Ascending aorta (tissue), 2 donors: ENCODE results near the gene KLRD1. TPM values are rescaled to one million over a fixed set of nuclear protein-coding genes. Genes with fewer than 3 reads are reported as not detected.
"Not testable (repeated sequence)": the region's sequence is repeated elsewhere in the genome, so short reads cannot be mapped to it uniquely, and the experiment has no call there.

Experiments used
- DNase-seq, 2 donors: peaks; one replicate each; pipeline ENCODE4 v3.0.0-alpha.2; 2019; ENCODE audit warnings: low spot score in 2 of 2
- H3K27ac ChIP-seq, 2 donors: fragments of 200-600 bp; sonication (generic); one replicate each; pipeline ENCODE4 v1.5.1; 2016 to 2017; ENCODE audit warnings: mild to moderate bottlenecking in 1 of 2
- H3K27me3 ChIP-seq: fragments of 200-600 bp; sonication (generic); one replicate; pipeline ENCODE4 v1.5.1; 2017
- H3K36me3 ChIP-seq, 2 donors: fragments of 200-600 bp; sonication (generic); one replicate each; pipeline ENCODE4 v1.5.1; 2016
- H3K4me1 ChIP-seq, 2 donors: fragments of 200-600 bp; sonication (generic); one replicate each; pipeline ENCODE4 v1.5.1; 2016 to 2017; ENCODE audit warnings: mild to moderate bottlenecking in 1 of 2
- H3K4me3 ChIP-seq, 2 donors: fragments of 200-600 bp; sonication (generic); one replicate each; pipeline ENCODE4 v1.5.1; 2016 to 2017; ENCODE audit warnings: mild to moderate bottlenecking in 1 of 2
- H3K9me3 ChIP-seq, 2 donors: fragments of 200-600 bp; sonication (generic); one replicate each; pipeline ENCODE4 v1.5.1; 2016
- intact Hi-C: fragments of 100-400 bp; cut with DNase I; formaldehyde crosslinking; loops from one replicate; pipeline ENCODE4 v1.15.1; 2023
- total RNA-seq: library from RNA; depleted of rRNA; stranded (reverse); fragments of >200 nt; gene quantifications from one replicate; pipeline ENCODE4 v1.1.0, GENCODE V29; 2016
- TF ChIP-seq, protein P1 (sequence below), 3 experiments: fragments of 200-600 bp in 2 of 3; fragments of 450-650 bp in 1 of 3; sonication (generic) in 2 of 3; IDR thresholded peaks; one replicate each; pipeline ENCODE4 v1.5.1; 2016 to 2019; ENCODE audit warnings: antibody characterized with exemption in 3 of 3, mild to moderate bottlenecking in 1 of 3, moderate library complexity in 1 of 3

The KLRD1 gene
- total RNA-seq, 1 donor from 2014 or later, result 0.11 TPM

DNA sequence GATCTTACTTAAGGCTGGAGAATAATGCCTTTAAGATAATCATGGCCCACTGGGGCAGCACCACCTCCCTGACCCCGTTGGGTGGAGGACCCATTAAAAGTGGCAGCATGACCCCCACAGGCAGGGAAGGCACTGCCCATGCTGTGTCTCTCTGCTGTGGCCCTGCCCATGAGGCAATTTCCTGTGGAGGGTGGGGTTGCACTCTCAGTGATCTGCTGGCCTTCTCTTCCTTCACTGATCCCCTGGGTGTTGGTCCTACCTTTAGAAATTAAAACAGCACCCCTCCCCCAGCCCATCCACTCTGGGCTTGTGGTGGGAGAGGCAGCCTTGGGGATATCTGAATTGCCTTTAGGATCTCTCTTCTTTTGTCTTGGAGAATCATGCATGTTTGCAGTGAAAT, 64.9 kb downstream of the KLRD1 start:
- Histone ChIP-seq H3K4me1 (no peaks in the 10 kb centered on the region), H3K4me3 (no peak overlapping the region), H3K9me3 (no peaks in the 10 kb centered on the region), H3K27me3 (no peaks in the 10 kb centered on the region), H3K36me3 (no peaks in the 10 kb centered on the region), H3K27ac (no peak overlapping the region)
- TF ChIP-seq, protein P1, sequence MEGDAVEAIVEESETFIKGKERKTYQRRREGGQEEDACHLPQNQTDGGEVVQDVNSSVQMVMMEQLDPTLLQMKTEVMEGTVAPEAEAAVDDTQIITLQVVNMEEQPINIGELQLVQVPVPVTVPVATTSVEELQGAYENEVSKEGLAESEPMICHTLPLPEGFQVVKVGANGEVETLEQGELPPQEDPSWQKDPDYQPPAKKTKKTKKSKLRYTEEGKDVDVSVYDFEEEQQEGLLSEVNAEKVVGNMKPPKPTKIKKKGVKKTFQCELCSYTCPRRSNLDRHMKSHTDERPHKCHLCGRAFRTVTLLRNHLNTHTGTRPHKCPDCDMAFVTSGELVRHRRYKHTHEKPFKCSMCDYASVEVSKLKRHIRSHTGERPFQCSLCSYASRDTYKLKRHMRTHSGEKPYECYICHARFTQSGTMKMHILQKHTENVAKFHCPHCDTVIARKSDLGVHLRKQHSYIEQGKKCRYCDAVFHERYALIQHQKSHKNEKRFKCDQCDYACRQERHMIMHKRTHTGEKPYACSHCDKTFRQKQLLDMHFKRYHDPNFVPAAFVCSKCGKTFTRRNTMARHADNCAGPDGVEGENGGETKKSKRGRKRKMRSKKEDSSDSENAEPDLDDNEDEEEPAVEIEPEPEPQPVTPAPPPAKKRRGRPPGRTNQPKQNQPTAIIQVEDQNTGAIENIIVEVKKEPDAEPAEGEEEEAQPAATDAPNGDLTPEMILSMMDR (IDR thresholded peaks at IDR 0.05), result no peak
- DNase-seq, result no peak
- intact Hi-C loops, result no loop called here

DNA sequence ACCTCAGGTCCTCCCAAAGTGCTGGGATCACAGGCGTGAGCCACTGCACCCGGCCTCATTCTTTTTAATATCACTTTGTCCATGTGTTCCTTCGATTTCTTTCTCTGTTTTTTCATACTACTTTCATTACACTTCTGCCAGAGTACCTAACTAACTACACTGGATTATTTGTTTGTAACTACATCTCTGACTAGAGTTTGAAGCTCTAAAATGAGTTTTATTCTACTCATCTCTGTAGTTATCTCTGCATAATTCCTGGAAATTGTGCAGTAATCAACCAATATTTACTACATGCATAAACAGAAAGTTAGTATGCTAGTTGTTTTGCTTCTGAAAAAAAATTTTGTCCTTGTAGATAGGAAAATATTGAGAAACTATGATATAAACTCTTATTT, 67.0 kb downstream of the KLRD1 start:
- no peaks in the 10 kb centered on the region for H3K9me3 ChIP-seq
- no peaks in the 10 kb centered on the region for H3K27me3 ChIP-seq
- TF ChIP-seq, protein P1 (IDR thresholded peaks at IDR 0.05), result no peak
- H3K27ac ChIP-seq, result no peak overlapping the region
- DNase-seq, result no peak
- no peaks in the 10 kb centered on the region for H3K4me1 ChIP-seq
- no peak overlapping the region for H3K4me3 ChIP-seq
- intact Hi-C loops, result no loop called here
- no peaks in the 10 kb centered on the region for H3K36me3 ChIP-seq

DNA sequence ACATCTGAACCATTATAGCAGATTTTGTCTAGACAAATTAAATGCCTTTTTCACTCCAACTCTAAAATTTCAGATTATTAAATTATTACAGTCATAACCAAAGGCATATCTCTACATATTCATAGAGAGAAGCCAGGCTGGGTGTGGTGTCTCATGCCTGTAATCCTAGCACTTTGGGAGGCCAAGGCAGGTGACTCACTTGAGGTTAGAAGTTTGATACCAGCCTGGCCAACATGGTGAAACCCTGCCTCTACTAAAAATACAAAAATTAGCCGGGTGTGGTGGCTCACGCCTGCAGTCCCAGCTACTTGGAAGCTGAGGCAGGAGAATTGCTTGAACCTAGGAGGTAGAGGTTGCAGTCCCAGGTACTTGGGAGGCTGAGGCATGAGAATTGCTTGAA, 71.1 kb downstream of the KLRD1 start:
- not testable (repeated sequence) for H3K27ac ChIP-seq, H3K27me3 ChIP-seq

More for the DNA sequence above, 71.1 kb downstream of the KLRD1 start:
- H3K9me3 ChIP-seq, DNase-seq, intact Hi-C loops, H3K4me3 ChIP-seq, H3K36me3 ChIP-seq, H3K4me1 ChIP-seq: not testable (repeated sequence)

Other genes starting within 250 kb of the KLRD1 start
- gene CLEC1A, start 208.9 kb upstream of the KLRD1 start, total RNA-seq, result 13.2 TPM
- 6.0 TPM for gene CLEC7A, start 177.7 kb upstream of the KLRD1 start, total RNA-seq
- gene OLR1, start 135.7 kb upstream of the KLRD1 start, total RNA-seq, result 2.1 TPM
- gene TMEM52B, start 128.8 kb upstream of the KLRD1 start, total RNA-seq, result not detected
- gene GABARAPL1, start 95.0 kb upstream of the KLRD1 start, total RNA-seq, result 239 TPM
- gene KLRK1, start 82.2 kb downstream of the KLRD1 start, total RNA-seq, result not detected
- gene KLRC4, start 101.9 kb downstream of the KLRD1 start, total RNA-seq, result not detected
- not detected for gene KLRC3, start 112.7 kb downstream of the KLRD1 start, total RNA-seq
- gene KLRC2, start 128.1 kb downstream of the KLRD1 start, total RNA-seq, result not detected
- gene KLRC1, start 145.5 kb downstream of the KLRD1 start, total RNA-seq, result not detected
- gene EIF2S3B, start 198.0 kb downstream of the KLRD1 start, total RNA-seq, result not detected